K562 (cell line): Measurements from ENCODE around the gene NBPF20. TPM values are rescaled to one million over a fixed set of nuclear protein-coding genes. Genes with fewer than 3 reads are reported as not detected.

Source experiments
- BCOR ChIP-seq: fragments of 450-650 bp; IDR thresholded peaks from 2 replicates; pipeline ENCODE4 v1.6.1; 2016
- CHCHD3 ChIP-seq: fragments of 250-450 bp; sonication (Bioruptor Pico); IDR thresholded peaks from 2 replicates; pipeline ENCODE4 v2.1.2; 2022; ENCODE audit warnings: mild to moderate bottlenecking
- CTBP1 ChIP-seq: fragments of 450-650 bp; IDR thresholded peaks from 2 replicates; pipeline ENCODE4 v1.6.1; 2016; ENCODE audit warnings: borderline replicate concordance
- DPF2 ChIP-seq: fragments of 450-650 bp; IDR thresholded peaks from 2 replicates; pipeline ENCODE4 v1.6.1; 2016
- GATAD2B ChIP-seq: fragments of 450-650 bp; IDR thresholded peaks from 2 replicates; pipeline ENCODE4 v1.6.1; 2017; ENCODE audit warnings: mild to moderate bottlenecking, borderline replicate concordance
- KDM4B ChIP-seq, 2 experiments: fragments of 450-650 bp in 1 of 2; sonication (generic) in 1 of 2; IDR thresholded peaks; 2 replicates each; pipeline ENCODE4 v1.6.1; 2016 to 2017; ENCODE audit warnings: borderline replicate concordance in 2 of 2, antibody characterized with exemption in 1 of 2, low read depth in 1 of 2, mild to moderate bottlenecking in 1 of 2
- KLF6 ChIP-seq: fragments of 250-450 bp; sonication (Bioruptor Pico); IDR thresholded peaks from 2 replicates; pipeline ENCODE4 v1.4.0; 2020; ENCODE audit warnings: mild to moderate bottlenecking, moderate library complexity, borderline replicate concordance
- MTA1 ChIP-seq: fragments of 450-650 bp; IDR thresholded peaks from 2 replicates; pipeline ENCODE4 v1.6.1; 2017; ENCODE audit warnings: borderline replicate concordance
- SUPT5H ChIP-seq: fragments of 450-650 bp; IDR thresholded peaks from 2 replicates; pipeline ENCODE4 v1.6.1; 2016
- TCF7 ChIP-seq: sonication (generic); IDR thresholded peaks from 2 replicates; pipeline ENCODE4 v1.6.1; 2016; ENCODE audit warnings: antibody characterized with exemption, borderline replicate concordance
- ZC3H11A ChIP-seq: IDR thresholded peaks from 2 replicates; pipeline ENCODE4 v1.6.1; 2012; ENCODE audit warnings: low read depth, low read length, improper control_type of control experiment
- ZKSCAN8 ChIP-seq: fragments of 200-800 bp; sonication (Bioruptor generic); IDR thresholded peaks from 2 replicates; pipeline ENCODE4 v1.6.1; 2016; ENCODE audit warnings: missing genetic modification characterization, missing compliant biosample characterization
- ZNF24 ChIP-seq: fragments of 450-650 bp; IDR thresholded peaks from 2 replicates; pipeline ENCODE4 v1.6.1; 2016
- ZNF696 ChIP-seq: fragments of 250-450 bp; sonication (Bioruptor Pico); conservative IDR thresholded peaks from 2 replicates; pipeline ENCODE4 v1.4.0; 2020; ENCODE audit warnings: mild to moderate bottlenecking, moderate library complexity
- ZNF830 ChIP-seq: fragments of 250-450 bp; sonication (Bioruptor Pico); IDR thresholded peaks from 2 replicates; pipeline ENCODE4 v1.5.0; 2021; ENCODE audit warnings: mild to moderate bottlenecking
- polyA plus RNA-seq, 8 experiments: library from polyadenylated mRNA; depleted of rRNA in 4 of 8; stranded (reverse) in 5 of 8; unstranded in 3 of 8; fragments of >200 nt; fragmentation: Nextera tagmentation in 2 of 8; fragmentation: Illumina TruSeq in 1 of 8; extraction: Ambion mirVana in 2 of 8; extraction: Trizol in 1 of 8; gene quantifications; 2 replicates each; pipeline versions ENCODE4 v1.2.1 to v1.2.3, GENCODE V29; 2011 to 2014; ENCODE audit warnings: inconsistent platforms in 1 of 8, missing spikeins in 1 of 8
- total RNA-seq, 7 experiments: library from RNA; depleted of rRNA in 6 of 7; stranded (reverse); fragments of >200 nt in 6 of 7; fragmentation: Illumina TruSeq in 2 of 7; extraction: Trizol in 2 of 7; gene quantifications; 2 replicates each; pipeline versions ENCODE4 v1.2.1 to v1.2.3, GENCODE V29; 2011 to 2021; ENCODE audit warnings: low replicate concordance in 1 of 7
- TF ChIP-seq, protein P1 (sequence below): sonication (generic); formaldehyde crosslinking; IDR thresholded peaks from 2 replicates; pipeline ENCODE4 v1.8.1; 2023; ENCODE audit warnings: mild to moderate bottlenecking, missing genetic modification reagents, moderate library complexity
- TF ChIP-seq, protein P2 (sequence below), 2 experiments: fragments of 450-650 bp; IDR thresholded peaks; 2 replicates each; pipeline ENCODE4 v1.6.1; 2016; ENCODE audit warnings: mild to moderate bottlenecking in 2 of 2, borderline replicate concordance in 1 of 2, low read depth in 1 of 2, moderate library complexity in 1 of 2
- TF ChIP-seq, protein P3 (sequence below): fragments of 250-450 bp; sonication (Bioruptor Pico); IDR thresholded peaks from 2 replicates; pipeline ENCODE4 v1.5.1; 2021; ENCODE audit warnings: mild to moderate bottlenecking

The NBPF20 gene
- total and polyA plus RNA-seq, 9 of the 15 experiments (the other 6 are each of a cell fraction or from before 2014, with no cell fraction given), result 0.38 to 2.7 (median 1.00) TPM

DNA sequence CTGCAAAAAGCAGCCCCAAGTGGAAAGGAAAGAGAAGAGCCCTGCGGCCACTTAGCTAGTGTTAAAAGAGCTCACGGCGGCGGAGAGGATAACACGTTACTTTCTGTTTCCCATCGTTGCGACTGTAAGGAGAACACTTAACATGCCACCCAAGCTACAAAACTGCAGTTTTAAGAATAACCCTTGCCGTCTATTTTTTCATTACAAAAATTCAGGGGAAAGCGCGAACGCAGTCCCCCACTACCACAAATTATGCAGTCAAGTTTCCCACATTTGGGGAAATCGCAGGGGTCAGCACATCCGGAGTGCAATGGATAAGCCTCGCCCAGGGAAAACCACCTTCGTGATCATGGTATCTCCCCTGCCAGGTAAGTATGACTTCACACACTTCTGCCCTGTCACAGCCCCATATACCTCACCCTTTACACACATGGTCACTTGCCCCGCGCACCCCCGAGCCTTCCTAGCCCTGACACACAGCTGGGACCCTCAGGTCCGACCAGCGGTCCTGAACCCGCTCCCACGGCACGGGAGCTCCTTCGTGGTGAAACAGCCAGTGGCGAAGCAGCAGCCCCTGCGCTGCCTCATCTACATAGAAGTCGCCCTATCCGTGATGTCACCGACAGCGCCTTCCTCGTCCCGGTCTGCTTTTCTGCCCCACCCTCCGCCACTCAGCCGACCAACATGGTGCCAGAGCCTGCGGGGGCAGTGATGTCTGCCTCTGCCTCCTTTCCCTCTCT, 40.2 kb upstream of the NBPF20 start (continued):
- TF ChIP-seq DPF2 (peak; percentile 72), CTBP1 (peak; percentile 84), KLF6 (CRISPR knock-in tag) (peak; percentile 53; the same call in 1 of the 2 replicates), ZKSCAN8 (CRISPR knock-in tag) (peak; percentile 15; the same call in 1 of the 2 replicates), KDM4B (IDR thresholded peaks at IDR 0.05; ENCODE audit: borderline replicate concordance in 2 of 2, low read depth in 1 of 2) (peak in 1 of 2 experiments; percentile 100; a peak in 2 of 4 replicates), ZNF830 (CRISPR knock-in tag) (peak; percentile 95), SUPT5H (peak; percentile 100), TCF7 (peak; percentile 91), CHCHD3 (peak; percentile 98), MTA1 (peak; percentile 81), ZNF696 (peak; percentile 94), ZNF24 (peak; percentile 77; the same call in 1 of the 2 replicates), BCOR (peak; percentile 79), ZC3H11A (peak; percentile 77; the same call in 1 of the 2 replicates), GATAD2B (0 out of 2 replicates have a peak, but pooled peaks have one; percentile 40)
- TF ChIP-seq, protein P1, sequence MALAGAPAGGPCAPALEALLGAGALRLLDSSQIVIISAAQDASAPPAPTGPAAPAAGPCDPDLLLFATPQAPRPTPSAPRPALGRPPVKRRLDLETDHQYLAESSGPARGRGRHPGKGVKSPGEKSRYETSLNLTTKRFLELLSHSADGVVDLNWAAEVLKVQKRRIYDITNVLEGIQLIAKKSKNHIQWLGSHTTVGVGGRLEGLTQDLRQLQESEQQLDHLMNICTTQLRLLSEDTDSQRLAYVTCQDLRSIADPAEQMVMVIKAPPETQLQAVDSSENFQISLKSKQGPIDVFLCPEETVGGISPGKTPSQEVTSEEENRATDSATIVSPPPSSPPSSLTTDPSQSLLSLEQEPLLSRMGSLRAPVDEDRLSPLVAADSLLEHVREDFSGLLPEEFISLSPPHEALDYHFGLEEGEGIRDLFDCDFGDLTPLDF, result peak; percentile 84
- TF ChIP-seq, protein P2, sequence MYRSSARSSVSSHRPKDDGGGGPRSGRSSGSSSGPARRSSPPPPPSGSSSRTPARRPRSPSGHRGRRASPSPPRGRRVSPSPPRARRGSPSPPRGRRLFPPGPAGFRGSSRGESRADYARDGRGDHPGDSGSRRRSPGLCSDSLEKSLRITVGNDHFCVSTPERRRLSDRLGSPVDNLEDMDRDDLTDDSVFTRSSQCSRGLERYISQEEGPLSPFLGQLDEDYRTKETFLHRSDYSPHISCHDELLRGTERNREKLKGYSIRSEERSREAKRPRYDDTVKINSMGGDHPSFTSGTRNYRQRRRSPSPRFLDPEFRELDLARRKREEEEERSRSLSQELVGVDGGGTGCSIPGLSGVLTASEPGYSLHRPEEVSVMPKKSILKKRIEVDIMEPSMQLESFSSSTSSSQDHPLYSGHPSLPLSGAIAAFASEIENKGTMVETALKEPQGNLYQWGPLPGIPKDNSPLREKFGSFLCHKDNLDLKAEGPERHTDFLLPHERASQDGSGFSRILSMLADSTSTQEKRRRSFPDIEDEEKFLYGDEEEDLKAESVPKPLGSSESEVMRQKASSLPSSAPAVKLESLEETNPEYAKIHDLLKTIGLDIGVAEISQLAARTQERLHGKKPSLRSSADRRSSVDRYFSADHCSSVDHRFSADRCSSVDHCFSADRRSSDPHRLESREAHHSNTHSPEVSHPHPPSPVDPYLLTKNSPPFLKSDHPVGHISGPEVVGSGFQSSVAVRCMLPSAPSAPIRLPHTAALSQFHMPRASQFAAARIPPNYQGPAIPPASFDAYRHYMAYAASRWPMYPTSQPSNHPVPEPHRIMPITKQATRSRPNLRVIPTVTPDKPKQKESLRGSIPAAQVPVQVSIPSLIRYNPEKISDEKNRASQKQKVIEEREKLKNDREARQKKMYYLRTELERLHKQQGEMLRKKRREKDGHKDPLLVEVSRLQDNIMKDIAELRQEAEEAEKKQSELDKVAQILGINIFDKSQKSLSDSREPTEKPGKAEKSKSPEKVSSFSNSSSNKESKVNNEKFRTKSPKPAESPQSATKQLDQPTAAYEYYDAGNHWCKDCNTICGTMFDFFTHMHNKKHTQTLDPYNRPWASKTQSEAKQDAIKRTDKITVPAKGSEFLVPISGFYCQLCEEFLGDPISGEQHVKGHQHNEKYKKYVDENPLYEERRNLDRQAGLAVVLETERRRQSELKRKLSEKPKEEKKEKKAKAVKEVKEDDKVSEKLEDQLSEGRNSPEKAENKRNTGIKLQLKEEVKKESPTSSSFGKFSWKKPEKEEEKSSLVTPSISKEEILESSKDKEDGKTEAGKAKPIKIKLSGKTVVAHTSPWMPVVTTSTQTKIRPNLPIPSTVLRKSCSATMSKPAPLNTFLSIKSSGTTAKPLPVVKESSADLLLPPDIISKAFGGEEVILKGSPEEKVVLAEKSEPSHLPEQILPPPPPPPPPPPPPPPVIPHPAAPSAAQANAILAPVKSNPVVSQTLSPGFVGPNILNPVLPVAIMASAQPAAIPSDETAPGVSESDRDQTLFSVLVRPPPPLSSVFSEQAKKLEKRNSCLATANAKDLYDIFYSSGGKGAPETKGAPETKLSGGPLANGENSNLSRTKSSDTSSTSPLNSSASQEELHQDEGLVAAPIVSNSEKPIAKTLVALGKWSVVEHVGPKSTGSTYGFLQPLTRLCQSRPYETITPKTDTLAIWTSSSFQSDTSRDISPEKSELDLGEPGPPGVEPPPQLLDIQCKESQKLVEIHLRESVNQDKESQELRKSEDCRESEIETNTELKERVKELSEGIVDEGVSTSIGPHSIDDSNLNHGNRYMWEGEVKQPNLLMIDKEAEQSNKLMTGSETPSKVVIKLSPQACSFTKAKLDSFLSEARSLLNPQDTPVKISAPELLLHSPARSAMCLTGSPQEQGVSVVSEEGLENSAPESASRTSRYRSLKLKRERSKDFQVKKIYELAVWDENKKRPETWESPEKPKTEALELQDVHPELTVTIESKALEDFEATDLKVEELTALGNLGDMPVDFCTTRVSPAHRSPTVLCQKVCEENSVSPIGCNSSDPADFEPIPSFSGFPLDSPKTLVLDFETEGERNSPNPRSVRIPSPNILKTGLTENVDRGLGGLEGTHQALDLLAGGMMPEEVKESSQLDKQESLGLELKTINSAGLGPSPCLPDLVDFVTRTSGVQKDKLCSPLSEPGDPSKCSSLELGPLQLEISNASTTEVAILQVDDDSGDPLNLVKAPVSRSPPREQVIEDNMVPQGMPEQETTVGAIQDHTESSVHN (IDR thresholded peaks at IDR 0.05; ENCODE audit: borderline replicate concordance in 1 of 2, low read depth in 1 of 2), result peak in 1 of 2 experiments; percentile 98; a peak in 2 of 4 replicates
- TF ChIP-seq, protein P3, sequence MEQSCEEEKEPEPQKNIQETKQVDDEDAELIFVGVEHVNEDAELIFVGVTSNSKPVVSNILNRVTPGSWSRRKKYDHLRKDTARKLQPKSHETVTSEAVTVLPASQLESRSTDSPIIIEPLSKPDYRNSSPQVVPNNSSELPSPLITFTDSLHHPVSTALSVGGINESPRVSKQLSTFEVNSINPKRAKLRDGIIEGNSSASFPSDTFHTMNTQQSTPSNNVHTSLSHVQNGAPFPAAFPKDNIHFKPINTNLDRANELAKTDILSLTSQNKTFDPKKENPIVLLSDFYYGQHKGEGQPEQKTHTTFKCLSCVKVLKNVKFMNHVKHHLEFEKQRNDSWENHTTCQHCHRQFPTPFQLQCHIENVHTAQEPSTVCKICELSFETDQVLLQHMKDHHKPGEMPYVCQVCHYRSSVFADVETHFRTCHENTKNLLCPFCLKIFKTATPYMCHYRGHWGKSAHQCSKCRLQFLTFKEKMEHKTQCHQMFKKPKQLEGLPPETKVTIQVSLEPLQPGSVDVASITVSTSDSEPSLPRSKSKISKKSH, result 0 out of 2 replicates have a peak, but pooled peaks have one; percentile 27
